ENCODE measurements around the gene CHRM5. TPM values are rescaled to one million over a fixed set of nuclear protein-coding genes. Genes with fewer than 3 reads are reported as not detected.
A peak's percentile ranks its signal among the peaks of the same experiment; 100 is the strongest.

CHRM5 gene
- polyA plus RNA-seq, 1 donor (not counting 4 experiments of a cell fraction or from before 2014, with no cell fraction given) = 0.01 TPM

DNA sequence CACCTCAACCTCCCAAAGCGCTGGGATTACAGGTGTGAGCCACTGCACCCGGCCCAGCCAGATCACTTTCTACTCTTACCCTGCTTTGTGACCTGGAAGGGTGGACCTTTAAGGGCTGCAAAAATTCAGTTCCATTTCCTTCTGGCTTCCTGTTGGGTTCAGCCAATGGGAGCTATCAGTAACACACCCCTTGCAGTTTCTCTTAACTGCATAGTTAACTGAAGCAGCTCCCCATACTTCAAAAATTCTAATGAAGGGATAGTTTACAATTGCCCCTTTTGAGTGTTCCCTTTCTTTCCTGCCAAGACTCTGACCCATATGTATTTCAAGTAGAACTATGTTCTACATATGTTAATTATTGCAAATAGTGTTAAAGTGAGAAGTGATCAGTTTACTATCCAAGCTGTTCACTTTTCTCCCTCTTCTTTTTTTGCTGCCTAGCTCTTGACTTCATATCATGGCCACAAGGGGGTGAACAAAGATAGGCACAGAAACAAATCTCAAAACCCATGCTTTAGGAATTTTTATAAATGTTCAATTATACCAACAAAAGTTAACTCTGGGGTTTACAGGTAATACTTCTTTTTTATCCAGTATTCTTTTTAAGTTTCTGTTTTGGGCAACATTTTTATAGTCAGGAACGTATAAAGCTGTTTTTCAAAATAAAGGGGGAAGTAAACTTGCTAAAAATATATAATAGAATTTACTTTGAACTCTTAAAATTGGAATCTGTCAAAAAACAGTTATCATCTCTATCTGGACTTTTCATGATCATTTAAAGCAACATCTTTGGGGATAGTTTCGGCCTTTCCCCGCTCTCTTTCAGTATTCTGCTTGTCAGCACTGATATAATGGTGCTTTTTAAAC lies 141.7 kb downstream of the CHRM5 start:
- H3K4me2 ChIP-seq (ENCODE audit: control insufficient read depth, extremely low read depth, insufficient read depth, low read depth, low read length) = no peak overlapping the region
- no peak overlapping the region for H2AFZ ChIP-seq (ENCODE audit: control insufficient read depth, low read length)
- no peak overlapping the region for H3K27ac ChIP-seq (ENCODE audit: control insufficient read depth, insufficient read depth, low read length)
- no peak for FAIRE-seq
- no peaks in the 10 kb centered on the region for H3K27me3 ChIP-seq (ENCODE audit: control insufficient read depth, extremely low read depth, insufficient read depth, low read length)
- dilution Hi-C loops (cut with MboI; ENCODE audit: extremely low pct_ligation_motif_present, low sequenced_read_pairs) = no loop called here
- H3K4me3 ChIP-seq (ENCODE audit: control insufficient read depth in 2 of 3, extremely low read depth in 1 of 3, insufficient read depth in 2 of 3, low read depth in 1 of 3, low read length in 3 of 3) = no peak overlapping the region
- no peaks in the 10 kb centered on the region for H3K4me1 ChIP-seq (ENCODE audit: control insufficient read depth, extremely low read depth, insufficient read depth, low read length)
- H3K9me3 ChIP-seq (ENCODE audit: control insufficient read depth, low read depth, low read length) = no peaks in the 10 kb centered on the region
- no peaks in the 10 kb centered on the region for H3K79me2 ChIP-seq (ENCODE audit: control insufficient read depth, insufficient read depth, low read length)
- H3K36me3 ChIP-seq (ENCODE audit: control insufficient read depth in 2 of 2, extremely low read depth in 1 of 2, insufficient read depth in 2 of 2, low read length in 2 of 2) = no peaks in the 10 kb centered on the region
- no peak overlapping the region for H3K9ac ChIP-seq (ENCODE audit: control insufficient read depth, extremely low read depth, insufficient read depth, low read length)
- TF ChIP-seq, protein P1, sequence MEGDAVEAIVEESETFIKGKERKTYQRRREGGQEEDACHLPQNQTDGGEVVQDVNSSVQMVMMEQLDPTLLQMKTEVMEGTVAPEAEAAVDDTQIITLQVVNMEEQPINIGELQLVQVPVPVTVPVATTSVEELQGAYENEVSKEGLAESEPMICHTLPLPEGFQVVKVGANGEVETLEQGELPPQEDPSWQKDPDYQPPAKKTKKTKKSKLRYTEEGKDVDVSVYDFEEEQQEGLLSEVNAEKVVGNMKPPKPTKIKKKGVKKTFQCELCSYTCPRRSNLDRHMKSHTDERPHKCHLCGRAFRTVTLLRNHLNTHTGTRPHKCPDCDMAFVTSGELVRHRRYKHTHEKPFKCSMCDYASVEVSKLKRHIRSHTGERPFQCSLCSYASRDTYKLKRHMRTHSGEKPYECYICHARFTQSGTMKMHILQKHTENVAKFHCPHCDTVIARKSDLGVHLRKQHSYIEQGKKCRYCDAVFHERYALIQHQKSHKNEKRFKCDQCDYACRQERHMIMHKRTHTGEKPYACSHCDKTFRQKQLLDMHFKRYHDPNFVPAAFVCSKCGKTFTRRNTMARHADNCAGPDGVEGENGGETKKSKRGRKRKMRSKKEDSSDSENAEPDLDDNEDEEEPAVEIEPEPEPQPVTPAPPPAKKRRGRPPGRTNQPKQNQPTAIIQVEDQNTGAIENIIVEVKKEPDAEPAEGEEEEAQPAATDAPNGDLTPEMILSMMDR (optimal IDR thresholded peaks at IDR 0.05 in 1 of 3, IDR thresholded peaks at IDR 0.05 in 1 of 3, conservative IDR thresholded peaks at IDR 0.05 in 1 of 3; ENCODE audit: extremely low read depth in 1 of 3, insufficient read depth in 2 of 3, low read length in 3 of 3) = peak in 2 of 3 experiments; percentile 53 to 54
- no peak for TF ChIP-seq EZH2 (IDR thresholded peaks at IDR 0.05; ENCODE audit: low read length)
- H4K20me1 ChIP-seq (ENCODE audit: control insufficient read depth, extremely low read depth, insufficient read depth, low read length) = no peaks in the 10 kb centered on the region
- DNase-seq (ENCODE audit: low read depth, low spot score) = no peak
- H3K9me1 ChIP-seq (ENCODE audit: control insufficient read depth, extremely low read depth, insufficient read depth, low read length) = no peaks in the 10 kb centered on the region

DNA sequence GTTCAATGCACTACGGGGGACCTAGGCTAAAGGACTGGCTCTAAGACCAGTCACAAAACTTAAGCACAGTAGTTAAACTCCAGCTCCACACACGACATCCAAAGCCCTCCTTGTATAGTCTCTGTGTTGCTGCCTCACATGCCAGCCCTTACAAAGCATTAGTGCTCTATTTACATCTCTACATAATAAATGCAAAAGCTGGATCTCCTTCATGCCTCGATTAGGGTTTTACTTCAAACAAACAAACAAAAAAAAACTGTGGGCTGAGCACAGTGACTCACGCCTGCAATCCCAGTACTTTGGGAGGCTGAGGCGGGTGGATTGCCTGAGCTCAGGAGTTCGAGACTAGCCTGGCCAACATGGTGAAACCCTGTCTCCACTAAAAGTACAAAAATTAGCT lies 143.2 kb downstream of the CHRM5 start:
- no peaks in the 10 kb centered on the region for H4K20me1 ChIP-seq (ENCODE audit: control insufficient read depth, extremely low read depth, insufficient read depth, low read length)
- no peak for FAIRE-seq
- no peaks in the 10 kb centered on the region for H3K9me1 ChIP-seq (ENCODE audit: control insufficient read depth, extremely low read depth, insufficient read depth, low read length)

More for the DNA sequence above, 143.2 kb downstream of the CHRM5 start:
- Histone ChIP-seq H2AFZ (ENCODE audit: control insufficient read depth, low read length) (no peak overlapping the region), H3K4me1 (ENCODE audit: control insufficient read depth, extremely low read depth, insufficient read depth, low read length) (no peaks in the 10 kb centered on the region), H3K4me3 (ENCODE audit: control insufficient read depth in 2 of 3, extremely low read depth in 1 of 3, insufficient read depth in 2 of 3, low read depth in 1 of 3, low read length in 3 of 3) (no peak overlapping the region), H3K79me2 (ENCODE audit: control insufficient read depth, insufficient read depth, low read length) (no peaks in the 10 kb centered on the region), H3K9ac (ENCODE audit: control insufficient read depth, extremely low read depth, insufficient read depth, low read length) (no peak overlapping the region), H3K9me3 (ENCODE audit: control insufficient read depth, low read depth, low read length) (no peaks in the 10 kb centered on the region), H3K27me3 (ENCODE audit: control insufficient read depth, extremely low read depth, insufficient read depth, low read length) (no peaks in the 10 kb centered on the region), H3K27ac (ENCODE audit: control insufficient read depth, insufficient read depth, low read length) (no peak overlapping the region), H3K4me2 (ENCODE audit: control insufficient read depth, extremely low read depth, insufficient read depth, low read depth, low read length) (no peak overlapping the region), H3K36me3 (ENCODE audit: control insufficient read depth in 2 of 2, extremely low read depth in 1 of 2, insufficient read depth in 2 of 2, low read length in 2 of 2) (no peaks in the 10 kb centered on the region)
- dilution Hi-C loops (cut with MboI; ENCODE audit: extremely low pct_ligation_motif_present, low sequenced_read_pairs) = no loop called here
- DNase-seq (ENCODE audit: low read depth, low spot score) = no peak
- TF ChIP-seq, protein P1 (optimal IDR thresholded peaks at IDR 0.05 in 1 of 3, IDR thresholded peaks at IDR 0.05 in 1 of 3, conservative IDR thresholded peaks at IDR 0.05 in 1 of 3; ENCODE audit: extremely low read depth in 1 of 3, insufficient read depth in 2 of 3, low read length in 3 of 3) = no peak
- no peak for TF ChIP-seq EZH2 (IDR thresholded peaks at IDR 0.05; ENCODE audit: low read length)
